GM19239 (cell line): ENCODE data around the gene KLHL29.
"Not testable (repeated sequence)": the region's sequence is repeated elsewhere in the genome, so short reads cannot be mapped to it uniquely, and the experiment has no call there.

Experiments
- DNase-seq: peaks from one replicate; pipeline ENCODE4 v3.0.0; 2011; ENCODE audit warnings: low spot score; ENCODE audit not compliant: insufficient read length
- FAIRE-seq: peaks from 2 replicates; lab custom pipeline; 2011; peaks lifted over from hg19 to GRCh38; lab: Jason Lieb, UNC

Gene KLHL29

DNA sequence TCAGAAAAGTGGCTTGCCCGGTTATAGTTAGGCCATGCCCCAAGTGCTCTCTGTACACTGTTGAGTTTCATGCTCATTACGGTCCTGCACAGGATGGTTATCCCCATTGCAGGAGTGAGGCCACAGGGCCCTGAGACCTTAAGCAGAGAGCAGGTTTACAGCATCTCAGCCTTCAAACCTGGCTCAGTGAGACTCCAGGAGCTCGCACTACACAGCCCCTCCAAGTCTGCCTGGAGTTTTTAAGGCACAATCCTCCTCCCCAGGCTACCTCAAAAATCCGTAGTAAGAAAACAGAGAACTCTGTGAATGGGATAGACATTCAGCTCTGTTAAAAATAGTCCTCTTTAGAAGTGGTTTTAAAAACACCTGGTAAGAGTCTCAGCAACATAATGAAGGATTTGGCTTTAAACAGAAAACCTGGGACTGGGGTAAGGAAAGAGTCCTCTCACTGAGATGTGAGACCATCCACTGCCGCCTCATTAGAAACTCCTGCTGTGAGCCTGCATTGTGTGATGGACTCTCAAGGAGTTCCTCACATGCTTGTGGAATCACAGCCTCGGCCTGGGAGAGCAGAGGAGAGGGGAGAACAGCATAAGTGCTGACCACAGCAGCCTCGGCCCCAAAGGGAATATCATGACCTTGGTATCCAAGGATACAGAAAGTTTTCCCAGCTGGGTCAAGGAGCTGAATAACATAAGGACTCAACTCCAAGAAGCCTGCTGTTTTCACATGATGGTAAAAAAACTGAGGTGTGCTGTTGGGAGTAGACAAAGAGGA, 327.2 kb downstream of the KLHL29 start:
- DNase-seq (no peak), FAIRE-seq (no peak)

GRCh38 chr2:23712756-23713151, 327.8 kb downstream of the KLHL29 start:
- FAIRE-seq (no peak), DNase-seq (no peak)

- FAIRE-seq, result no peak
- no peak for DNase-seq
These were observed 328.4 kb downstream of the KLHL29 start for GRCh38 chr2:23713351-23713750.

- DNase-seq (no peak), FAIRE-seq (no peak)
These were observed 334.1 kb downstream of the KLHL29 start for GRCh38 chr2:23718931-23719700.

- DNase-seq, result no peak
- FAIRE-seq, result no peak
These were observed 334.7 kb downstream of the KLHL29 start for GRCh38 chr2:23719716-23720115.

DNA sequence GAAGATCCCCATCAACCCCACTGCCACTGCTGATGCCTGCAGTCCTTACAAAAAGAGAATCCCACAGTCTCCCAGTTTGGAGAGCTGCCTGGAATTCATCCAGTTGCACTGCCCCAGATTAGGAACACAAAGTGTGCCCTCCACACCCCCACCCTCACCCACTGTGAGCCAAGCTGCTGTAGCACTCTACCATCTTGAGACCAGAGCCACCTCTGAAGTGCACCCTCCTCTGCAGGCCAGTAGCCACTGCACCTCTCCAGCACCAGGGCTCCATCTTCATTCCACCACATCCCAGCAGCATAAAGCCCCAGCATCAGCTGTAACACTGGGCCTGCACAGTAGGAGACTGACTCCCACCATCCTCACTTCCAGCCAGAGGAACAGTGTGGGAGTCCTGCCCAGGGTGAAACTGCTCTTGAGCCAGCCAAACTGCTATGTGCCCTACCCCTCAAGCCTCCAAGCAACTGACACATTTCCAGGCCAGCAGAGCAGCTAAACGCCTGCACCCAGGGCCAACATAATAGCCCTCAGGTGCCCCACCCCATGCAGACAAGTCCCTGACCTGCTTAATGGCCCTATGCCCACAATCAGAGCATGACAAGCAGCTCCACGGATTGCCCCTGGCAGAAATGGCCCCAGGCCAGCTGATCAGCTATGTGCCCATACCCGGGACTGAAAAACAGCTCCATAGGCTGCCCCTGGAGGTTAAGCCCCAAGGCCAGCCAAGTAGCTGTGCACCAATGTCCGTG, 335.9 kb downstream of the KLHL29 start:
- FAIRE-seq (no peak), DNase-seq (no peak)

GRCh38 chr2:23721454-23721826, 336.5 kb downstream of the KLHL29 start:
- no peak for DNase-seq
- no peak for FAIRE-seq

DNA sequence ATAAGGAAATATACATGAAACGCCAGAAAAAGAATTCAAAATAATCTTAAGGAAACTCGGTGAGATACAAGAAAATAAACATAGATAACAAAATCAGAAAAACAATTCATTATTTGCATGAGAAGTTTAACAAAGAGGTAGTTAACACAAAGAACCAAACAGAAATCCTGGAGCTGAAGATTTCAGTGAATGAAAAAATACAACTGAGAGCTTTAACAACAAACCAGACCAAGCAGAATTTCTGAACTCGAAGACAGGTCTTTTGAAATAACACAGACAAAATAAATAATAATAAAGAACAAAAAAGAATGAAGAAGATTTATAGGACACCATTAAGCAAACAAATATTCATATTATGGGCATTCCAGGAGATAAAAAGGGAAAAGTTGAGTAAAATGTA, 337.3 kb downstream of the KLHL29 start:
- FAIRE-seq (no peak), DNase-seq (no peak)

DNA sequence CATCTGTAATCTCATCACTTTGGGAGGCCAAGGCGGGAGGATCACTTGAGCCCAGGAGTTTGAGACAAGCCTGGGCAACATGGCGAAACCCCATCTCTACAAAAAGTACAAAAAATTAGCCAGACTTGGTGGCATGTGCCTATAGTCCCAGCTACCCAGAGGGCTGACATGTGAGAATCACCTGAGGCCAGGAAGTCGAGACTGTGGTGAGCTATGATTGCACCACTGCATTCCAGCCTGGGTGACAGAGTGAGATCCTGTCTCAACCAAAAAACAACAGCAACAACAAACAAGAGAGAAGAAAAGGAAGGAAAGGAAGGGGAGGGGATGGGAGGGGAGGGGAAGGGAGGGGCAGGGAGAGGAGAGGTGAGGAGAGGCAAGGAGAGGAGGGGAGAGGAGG, 338.1 kb downstream of the KLHL29 start:
- not testable (repeated sequence) for DNase-seq, FAIRE-seq

- DNase-seq, result no peak
- no peak for FAIRE-seq
These were observed 349.4 kb downstream of the KLHL29 start for GRCh38 chr2:23734416-23734815.

GRCh38 chr2:23736783-23737182, 351.8 kb downstream of the KLHL29 start:
- FAIRE-seq, DNase-seq: not testable (repeated sequence)

DNA sequence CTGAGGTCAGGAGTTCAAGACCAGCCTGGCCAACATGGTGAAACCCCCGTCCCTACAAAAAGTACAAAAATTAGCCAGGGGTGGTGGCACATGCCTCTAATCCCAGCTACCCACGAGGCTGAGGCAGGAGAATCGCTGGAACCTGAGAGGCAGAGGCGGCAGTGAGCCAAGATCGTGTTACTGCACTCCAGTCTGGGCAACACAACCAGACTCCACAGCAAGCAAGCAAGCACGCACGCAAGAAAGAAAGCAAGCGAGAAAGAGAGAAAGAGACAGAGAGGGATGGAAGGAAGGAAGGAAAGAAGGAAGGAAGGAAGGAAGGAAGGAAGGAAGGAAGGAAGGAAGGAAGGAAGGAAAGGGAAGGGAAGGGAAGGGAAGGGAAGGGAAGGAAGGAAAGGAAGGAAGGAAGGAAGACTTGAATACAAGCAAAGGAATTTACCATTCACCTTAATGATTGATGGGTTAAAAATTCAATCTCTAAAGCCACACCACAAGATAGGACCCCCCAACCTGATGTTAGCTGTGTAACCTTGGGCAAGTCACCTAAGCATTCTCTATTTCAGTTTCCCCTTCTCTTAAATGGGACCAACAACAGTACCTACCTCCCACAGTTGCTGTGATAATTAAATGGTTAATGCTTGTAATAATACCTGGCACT, 360.2 kb downstream of the KLHL29 start:
- FAIRE-seq, result no peak
- no peak for DNase-seq

DNA sequence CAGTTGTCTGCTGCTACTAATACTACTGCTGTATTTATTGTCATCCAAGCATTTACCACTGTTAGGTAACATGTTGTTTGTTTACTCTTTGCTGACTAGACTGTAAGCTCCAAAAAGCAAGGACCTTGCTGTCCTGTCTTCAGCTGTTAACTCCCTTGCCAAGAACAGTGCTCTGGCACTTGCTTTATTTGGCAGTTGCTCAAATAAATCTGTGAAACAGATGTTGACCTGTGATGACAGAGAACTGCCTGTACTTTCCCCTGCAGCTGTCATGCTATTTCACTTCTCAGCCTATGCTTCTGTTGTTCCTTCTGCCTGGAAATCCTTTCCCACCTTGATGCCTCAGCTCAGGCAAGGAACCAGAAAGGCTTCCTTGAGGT, 360.7 kb downstream of the KLHL29 start:
- DNase-seq (no peak), FAIRE-seq (no peak)

- no peak for DNase-seq
- FAIRE-seq, result no peak
These were observed 361.3 kb downstream of the KLHL29 start for GRCh38 chr2:23746141-23746863.

GRCh38 chr2:23751747-23752265, 366.8 kb downstream of the KLHL29 start:
- FAIRE-seq (no peak), DNase-seq (no peak)

GRCh38 chr2:23753291-23754010, 368.5 kb downstream of the KLHL29 start:
- FAIRE-seq (no peak), DNase-seq (no peak)

GRCh38 chr2:23754970-23755369, 370.0 kb downstream of the KLHL29 start:
- DNase-seq (no peak), FAIRE-seq (no peak)

DNA sequence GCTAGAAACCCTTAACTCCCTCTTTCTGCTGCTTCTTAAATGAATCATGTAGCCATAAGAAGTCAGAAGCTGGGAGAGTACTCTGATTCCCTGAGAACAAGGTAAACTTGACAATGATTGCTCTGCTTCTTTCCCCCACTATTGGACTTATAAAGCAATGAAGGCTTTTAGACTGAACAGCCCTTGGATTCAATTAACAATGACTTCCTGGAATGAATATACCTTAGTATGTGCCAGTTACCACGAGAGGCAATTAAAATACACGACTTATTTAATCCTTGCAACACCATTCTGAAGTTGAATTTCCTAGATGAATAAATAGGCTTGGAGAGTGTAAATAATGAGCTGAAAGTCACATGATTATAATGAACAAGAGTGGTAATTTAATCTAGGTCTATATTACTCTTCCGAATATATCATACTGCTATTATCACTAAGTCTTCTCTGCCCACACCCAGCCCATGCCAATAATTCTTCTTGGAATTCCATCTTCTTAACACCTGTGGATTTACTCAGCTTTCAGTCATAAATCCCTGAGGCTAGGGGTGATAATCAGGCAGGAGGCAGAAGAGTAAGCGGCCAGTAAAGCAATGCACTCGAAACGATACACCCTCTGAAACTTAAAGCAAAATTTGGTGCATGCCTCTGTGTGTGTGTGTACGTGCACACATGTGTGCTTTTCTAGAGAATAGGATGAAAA, 371.8 kb downstream of the KLHL29 start:
- DNase-seq, result no peak
- FAIRE-seq, result no peak
